Spleen (tissue), 11 donors: ENCODE results near the gene PEX5. TPM values are rescaled to one million over a fixed set of nuclear protein-coding genes. Genes with fewer than 3 reads are reported as not detected.
"Not testable (repeated sequence)": the region's sequence is repeated elsewhere in the genome, so short reads cannot be mapped to it uniquely, and the experiment has no call there.

Source experiments
- DNase-seq: peaks from one replicate; pipeline ENCODE4 v3.0.0-alpha.2; 2020
- H3K27ac ChIP-seq, 8 donors: fragments of 200-600 bp; sonication (generic) in 7 of 8; 1 replicate in 4 of 8; 2 replicates in 4 of 8; pipeline versions ENCODE4 v1.5.0 to v1.8.0; 2016 to 2021; ENCODE audit warnings: inconsistent platforms in 4 of 8, mild to moderate bottlenecking in 4 of 8, moderate library complexity in 1 of 8
- H3K27me3 ChIP-seq, 7 donors: fragments of 200-600 bp; sonication (generic) in 6 of 7; replicated peaks in 1 of 7; 1 replicate in 4 of 7; 2 replicates in 3 of 7; pipeline versions ENCODE4 v1.5.0 to v1.8.0; 2016 to 2021; ENCODE audit warnings: inconsistent platforms in 3 of 7, mild to moderate bottlenecking in 1 of 7
- H3K36me3 ChIP-seq, 6 donors: fragments of 200-600 bp; sonication (generic) in 5 of 6; 1 replicate in 4 of 6; 2 replicates in 2 of 6; pipeline versions ENCODE4 v1.5.0 to v1.8.0; 2016 to 2021; ENCODE audit warnings: inconsistent platforms in 2 of 6
- H3K4me1 ChIP-seq, 6 donors: fragments of 200-600 bp; sonication (generic) in 5 of 6; 1 replicate in 3 of 6; 2 replicates in 3 of 6; pipeline versions ENCODE4 v1.5.0 to v1.8.0; 2016 to 2021; ENCODE audit warnings: inconsistent platforms in 3 of 6
- H3K4me3 ChIP-seq, 8 donors: fragments of 200-600 bp; sonication (generic) in 7 of 8; 1 replicate in 4 of 8; 2 replicates in 4 of 8; pipeline versions ENCODE4 v1.5.0 to v1.8.0; 2016 to 2021; ENCODE audit warnings: inconsistent platforms in 4 of 8, mild to moderate bottlenecking in 4 of 8, moderate library complexity in 2 of 8
- H3K9me3 ChIP-seq, 8 donors: fragments of 200-600 bp; sonication (generic) in 7 of 8; 1 replicate in 4 of 8; 2 replicates in 4 of 8; pipeline versions ENCODE4 v1.5.0 to v1.8.0; 2016 to 2021; ENCODE audit warnings: inconsistent platforms in 4 of 8
- POLR2A ChIP-seq, 3 donors: fragments of 450-650 bp; IDR thresholded peaks; one replicate each; pipeline ENCODE4 v1.5.1; 2017; ENCODE audit warnings: antibody characterized with exemption in 3 of 3, mild to moderate bottlenecking in 1 of 3
- POLR2AphosphoS5 ChIP-seq, 3 donors: sonication (generic); formaldehyde crosslinking; IDR thresholded peaks; one replicate each; pipeline ENCODE4 v1.5.1; 2017; ENCODE audit warnings: antibody characterized with exemption in 3 of 3
- WGBS, 5 donors: extraction: QIAGEN DNeasy Blood & Tissue Kit in 3 of 5; methylation state at CpG; one replicate each; pipeline versions ENCODE4 v1.1.5 to v1.1.7; 2013 to 2018; 5-methylcytosine and 5-hydroxymethylcytosine counted together
- intact Hi-C: fragments of 100-400 bp; cut with DNase I; formaldehyde crosslinking; loops from one replicate; pipeline ENCODE4 v1.15.0; 2023; ENCODE audit warnings: low total_unique reads
- polyA plus RNA-seq, 3 donors: library from polyadenylated mRNA; stranded (reverse); fragments of 200-250 nt; gene quantifications; one replicate each; pipeline ENCODE4 v1.2.1, GENCODE V29; 2013
- total RNA-seq, 7 donors: library from RNA; depleted of rRNA in 3 of 7; stranded (reverse); fragments of >200 nt in 3 of 7; fragmentation: NEBNext Ultra II Directional in 4 of 7; extraction: Animal tissue kit (Norgen Biotek cat#: 25700) in 4 of 7; gene quantifications; one replicate each; pipeline versions ENCODE4 v1.1.0 to v1.2.1, GENCODE V29; 2016 to 2021
- TF ChIP-seq, protein P1 (sequence below), 11 experiments: fragments of 200-600 bp in 7 of 11; fragments of 450-650 bp in 4 of 11; sonication (generic) in 4 of 11; IDR thresholded peaks in 8 of 11; conservative IDR thresholded peaks in 3 of 11; 1 replicate in 7 of 11; 2 replicates in 4 of 11; pipeline versions ENCODE4 v1.4.0 to v1.8.0; 2016 to 2021; ENCODE audit warnings: antibody characterized with exemption in 11 of 11, inconsistent platforms in 4 of 11, mild to moderate bottlenecking in 1 of 11
- donor health status: healthy with polysubstance abuse.
- donor health status: DM: no; HTN: no; CAD: no; lungs with moderate emphysema.
- donor health status: DM: no; HTN: no; CAD: no.
- donor health status: Bipolar disorder and iron deficiency.
- donor health status: healthy.
- donor health status: DM: no; HTN: no; CAD: no.
- donor health status: DM: yes; HTN: yes; CAD: no.

Gene PEX5
- total and polyA plus RNA-seq, 10 donors = 13.4 to 35.8 (median 22.2) TPM

DNA sequence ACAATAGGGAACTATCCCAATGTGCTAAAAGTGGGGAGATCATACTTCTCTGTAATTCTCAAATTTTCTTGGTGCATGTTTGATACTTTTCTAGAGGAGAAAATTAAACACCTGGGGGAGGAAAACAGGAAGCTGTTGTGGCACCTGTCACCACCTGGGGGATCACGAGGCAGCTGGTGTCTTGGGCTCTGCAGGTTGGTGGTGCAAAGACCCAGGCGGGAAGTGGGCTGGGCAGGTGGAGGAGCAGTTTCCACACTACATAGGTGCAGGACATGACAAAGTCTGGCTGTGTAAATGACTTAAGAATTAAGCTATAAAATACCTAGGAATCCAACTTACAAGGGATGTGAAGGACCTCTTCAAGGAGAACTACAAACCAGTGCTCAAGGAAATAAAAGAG is 23.2 kb downstream of the PEX5 start:
- Histone ChIP-seq H3K9me3 (peaks cover 0 to 24% (median 9%) of the 10 kb centered on the region in 8 donors), H3K27me3 (no peaks in the 10 kb centered on the region), H3K36me3 (peaks cover 2 to 52% (median 47%) of the 10 kb centered on the region in 6 donors), H3K4me1 (no peaks in the 10 kb centered on the region), H3K27ac (no peak overlapping the region), H3K4me3 (no peak overlapping the region)
- TF ChIP-seq POLR2AphosphoS5 (IDR thresholded peaks at IDR 0.05) (no peak), POLR2A (IDR thresholded peaks at IDR 0.05) (no peak)
- TF ChIP-seq, protein P1, sequence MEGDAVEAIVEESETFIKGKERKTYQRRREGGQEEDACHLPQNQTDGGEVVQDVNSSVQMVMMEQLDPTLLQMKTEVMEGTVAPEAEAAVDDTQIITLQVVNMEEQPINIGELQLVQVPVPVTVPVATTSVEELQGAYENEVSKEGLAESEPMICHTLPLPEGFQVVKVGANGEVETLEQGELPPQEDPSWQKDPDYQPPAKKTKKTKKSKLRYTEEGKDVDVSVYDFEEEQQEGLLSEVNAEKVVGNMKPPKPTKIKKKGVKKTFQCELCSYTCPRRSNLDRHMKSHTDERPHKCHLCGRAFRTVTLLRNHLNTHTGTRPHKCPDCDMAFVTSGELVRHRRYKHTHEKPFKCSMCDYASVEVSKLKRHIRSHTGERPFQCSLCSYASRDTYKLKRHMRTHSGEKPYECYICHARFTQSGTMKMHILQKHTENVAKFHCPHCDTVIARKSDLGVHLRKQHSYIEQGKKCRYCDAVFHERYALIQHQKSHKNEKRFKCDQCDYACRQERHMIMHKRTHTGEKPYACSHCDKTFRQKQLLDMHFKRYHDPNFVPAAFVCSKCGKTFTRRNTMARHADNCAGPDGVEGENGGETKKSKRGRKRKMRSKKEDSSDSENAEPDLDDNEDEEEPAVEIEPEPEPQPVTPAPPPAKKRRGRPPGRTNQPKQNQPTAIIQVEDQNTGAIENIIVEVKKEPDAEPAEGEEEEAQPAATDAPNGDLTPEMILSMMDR (IDR thresholded peaks at IDR 0.05 in 8 of 11, conservative IDR thresholded peaks at IDR 0.05 in 3 of 11) = no peak
- WGBS, 5 donors = 81 to 92% (median 88%) methylated on average over 2 of the region's 2 CpGs
- no peak for DNase-seq
- intact Hi-C loops = no loop called here

DNA sequence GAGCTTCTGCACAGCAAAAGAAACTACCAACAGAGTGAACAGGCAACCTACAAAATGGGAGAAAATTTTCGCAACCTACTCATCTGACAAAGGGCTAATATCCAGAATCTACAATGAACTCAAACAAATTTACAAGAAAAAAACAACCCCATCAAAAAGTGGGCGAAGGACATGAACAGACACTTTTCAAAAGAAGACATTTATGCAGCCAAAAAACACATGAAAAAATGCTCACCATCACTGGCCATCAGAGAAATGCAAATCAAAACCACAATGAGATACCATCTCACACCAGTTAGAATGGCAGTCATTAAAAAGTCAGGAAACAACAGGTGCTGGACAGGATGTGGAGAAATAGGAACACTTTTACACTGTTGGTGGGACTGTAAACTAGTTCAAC is 24.3 kb downstream of the PEX5 start:
- DNase-seq, H3K4me3 ChIP-seq, H3K27me3 ChIP-seq, H3K27ac ChIP-seq, intact Hi-C loops, H3K4me1 ChIP-seq: not testable (repeated sequence)
- peaks cover 0 to 24% (median 9%) of the 10 kb centered on the region in 8 donors for H3K9me3 ChIP-seq
- WGBS, 5 donors = 100% methylated on average over 1 of the region's 2 CpGs; no CpG with 5 or more reads in 4 of the 5 donors
- peaks cover 2 to 41% (median 36%) of the 10 kb centered on the region in 6 donors for H3K36me3 ChIP-seq

DNA sequence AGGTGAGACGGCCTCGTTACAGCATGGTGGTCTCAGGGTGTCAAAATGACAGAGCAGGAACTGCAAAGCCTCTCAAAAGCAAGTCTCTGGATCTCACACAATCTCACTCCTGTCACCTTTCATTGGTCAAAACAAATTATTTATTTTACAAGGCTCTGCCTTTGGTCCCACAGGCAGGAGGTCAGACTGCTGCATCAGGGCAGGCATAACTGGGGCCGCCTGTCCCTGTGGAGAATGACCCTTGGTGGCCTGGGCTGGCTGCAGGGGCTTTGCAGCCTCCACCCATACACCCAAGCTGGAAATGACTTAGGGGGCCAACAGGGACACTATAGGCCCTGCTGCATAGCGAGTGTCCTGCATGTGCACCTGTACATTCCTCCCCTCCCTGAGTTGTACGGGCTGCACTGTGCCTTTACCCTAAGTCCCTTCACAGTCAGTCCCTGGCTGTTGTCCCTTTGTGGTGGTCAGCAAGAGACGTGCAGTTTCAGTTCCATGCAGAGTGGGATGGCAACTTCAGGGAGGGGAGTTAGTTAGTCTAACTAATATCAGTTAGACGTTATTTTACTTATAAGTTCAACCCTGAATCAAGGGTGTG is 28.1 kb downstream of the PEX5 start:
- no peak overlapping the region for H3K4me3 ChIP-seq
- no peak for DNase-seq
- intact Hi-C loops = loop anchor here (5.0 kb wide), 1 partner anchor 420 kb away; no protein-coding TSS in a partner anchor
- no peaks in the 10 kb centered on the region for H3K4me1 ChIP-seq
- TF ChIP-seq POLR2A (IDR thresholded peaks at IDR 0.05) (no peak), POLR2AphosphoS5 (IDR thresholded peaks at IDR 0.05) (no peak)
- TF ChIP-seq, protein P1 (IDR thresholded peaks at IDR 0.05 in 8 of 11, conservative IDR thresholded peaks at IDR 0.05 in 3 of 11) = no peak
- H3K9me3 ChIP-seq = peaks cover 0 to 13% (median 3%) of the 10 kb centered on the region in 8 donors
- H3K27ac ChIP-seq = no peak overlapping the region
- WGBS, 5 donors = 64 to 79% (median 76%) methylated on average over 7 of the region's 7 CpGs
- H3K36me3 ChIP-seq = peaks cover 0 to 3% (median 2%) of the 10 kb centered on the region in 6 donors
- no peaks in the 10 kb centered on the region for H3K27me3 ChIP-seq

DNA sequence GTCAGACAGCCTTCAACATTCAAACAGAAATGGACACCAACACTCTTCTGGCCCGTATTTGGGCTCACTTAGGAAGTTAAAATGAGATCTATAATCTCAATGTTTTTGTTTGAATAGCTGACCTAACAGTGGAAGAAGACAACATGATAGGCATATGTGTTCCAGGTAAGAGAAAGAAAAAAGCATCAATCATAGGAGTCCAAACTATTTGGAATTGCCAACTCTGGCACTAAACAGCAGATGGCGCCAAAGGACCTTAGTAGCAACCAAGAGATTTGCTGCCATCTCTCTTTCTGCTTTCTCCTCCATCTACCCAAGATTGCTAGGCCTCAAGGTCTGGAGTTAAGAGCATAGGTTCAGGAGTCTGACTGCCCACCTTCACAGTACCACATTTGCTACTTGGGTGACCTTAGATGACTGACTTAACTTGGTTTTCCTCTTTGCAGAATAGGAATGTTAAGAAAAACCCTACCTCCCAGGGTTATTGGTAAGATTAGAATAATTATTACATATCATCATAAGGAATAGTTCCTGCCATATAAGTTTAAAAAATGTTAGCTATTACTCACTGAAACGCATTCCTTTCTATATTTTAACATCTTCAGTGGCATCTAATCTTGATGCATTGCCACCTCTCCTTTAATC is 30.2 kb downstream of the PEX5 start:
- no peak overlapping the region for H3K4me3 ChIP-seq
- H3K27me3 ChIP-seq = no peaks in the 10 kb centered on the region
- H3K36me3 ChIP-seq = no peaks in the 10 kb centered on the region
- TF ChIP-seq, protein P1 (IDR thresholded peaks at IDR 0.05 in 8 of 11, conservative IDR thresholded peaks at IDR 0.05 in 3 of 11) = peak; percentile 64 to 88 (median 86)
- TF ChIP-seq POLR2A (IDR thresholded peaks at IDR 0.05) = no peak
- no peaks in the 10 kb centered on the region for H3K4me1 ChIP-seq
- peaks cover 0 to 7% (median 0%) of the 10 kb centered on the region in 8 donors for H3K9me3 ChIP-seq
- DNase-seq = peak; percentile 82
- 12 to 26% (median 15%) methylated on average over 3 of the region's 3 CpGs for WGBS, 5 donors
- H3K27ac ChIP-seq = no peak overlapping the region
- intact Hi-C loops = loop anchor here (5.0 kb wide), 2 partner anchors 238 to 418 kb away; no protein-coding TSS in a partner anchor
